ENCODE results near the gene SYN1. TPM values are rescaled to one million over a fixed set of nuclear protein-coding genes. Genes with fewer than 3 reads are reported as not detected.

SYN1 gene
- total and polyA plus RNA-seq, 4 donors = 0.09 to 2.5 (median 0.60) TPM

GRCh38 chrX:47572773-47573340, 46.8 kb downstream of the SYN1 start:
- Histone ChIP-seq H3K9me3 (ENCODE audit: control insufficient read depth in 4 of 4, low read length in 3 of 4) (no peaks in the 10 kb centered on the region), H3K27me3 (ENCODE audit: control insufficient read depth in 4 of 4, insufficient read depth in 4 of 4, low read length in 3 of 4) (no peaks in the 10 kb centered on the region), H3K9ac (ENCODE audit: low read depth in 1 of 2, low read length in 2 of 2) (no peak overlapping the region), H3K4me3 (ENCODE audit: low read depth in 1 of 3, low read length in 3 of 3) (no peak overlapping the region), H3K4me1 (ENCODE audit: control insufficient read depth in 4 of 4, insufficient read depth in 4 of 4, low read length in 3 of 4) (peaks cover 0 to 7% (median 2%) of the 10 kb centered on the region in 4 donors), H3K36me3 (ENCODE audit: control insufficient read depth in 4 of 4, insufficient read depth in 3 of 4, low read depth in 1 of 4, low read length in 3 of 4) (peaks cover 7 to 32% (median 13%) of the 10 kb centered on the region in 4 donors), H3K27ac (ENCODE audit: low read depth in 1 of 2, low read length in 2 of 2) (no peak overlapping the region)
- DNase-seq (ENCODE audit: low spot score) = no peak
- TF ChIP-seq ATF3 (IDR thresholded peaks at IDR 0.05) = no peak
- TF ChIP-seq NR2F2 (IDR thresholded peaks at IDR 0.05) = no peak
- TF ChIP-seq REST (IDR thresholded peaks at IDR 0.05) = no peak
- TF ChIP-seq, protein P1, sequence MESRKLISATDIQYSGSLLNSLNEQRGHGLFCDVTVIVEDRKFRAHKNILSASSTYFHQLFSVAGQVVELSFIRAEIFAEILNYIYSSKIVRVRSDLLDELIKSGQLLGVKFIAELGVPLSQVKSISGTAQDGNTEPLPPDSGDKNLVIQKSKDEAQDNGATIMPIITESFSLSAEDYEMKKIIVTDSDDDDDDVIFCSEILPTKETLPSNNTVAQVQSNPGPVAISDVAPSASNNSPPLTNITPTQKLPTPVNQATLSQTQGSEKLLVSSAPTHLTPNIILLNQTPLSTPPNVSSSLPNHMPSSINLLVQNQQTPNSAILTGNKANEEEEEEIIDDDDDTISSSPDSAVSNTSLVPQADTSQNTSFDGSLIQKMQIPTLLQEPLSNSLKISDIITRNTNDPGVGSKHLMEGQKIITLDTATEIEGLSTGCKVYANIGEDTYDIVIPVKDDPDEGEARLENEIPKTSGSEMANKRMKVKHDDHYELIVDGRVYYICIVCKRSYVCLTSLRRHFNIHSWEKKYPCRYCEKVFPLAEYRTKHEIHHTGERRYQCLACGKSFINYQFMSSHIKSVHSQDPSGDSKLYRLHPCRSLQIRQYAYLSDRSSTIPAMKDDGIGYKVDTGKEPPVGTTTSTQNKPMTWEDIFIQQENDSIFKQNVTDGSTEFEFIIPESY (IDR thresholded peaks at IDR 0.05) = no peak
- TF ChIP-seq RXRA (IDR thresholded peaks at IDR 0.05) = no peak
- WGBS = 68% methylated on average over 9 of the region's 9 CpGs

GRCh38 chrX:47571896-47572295, 47.8 kb downstream of the SYN1 start:
- Histone ChIP-seq H3K9me3 (ENCODE audit: control insufficient read depth in 4 of 4, low read length in 3 of 4) (no peaks in the 10 kb centered on the region), H3K36me3 (ENCODE audit: control insufficient read depth in 4 of 4, insufficient read depth in 3 of 4, low read depth in 1 of 4, low read length in 3 of 4) (peaks cover 9 to 41% (median 15%) of the 10 kb centered on the region in 4 donors), H3K27me3 (ENCODE audit: control insufficient read depth in 4 of 4, insufficient read depth in 4 of 4, low read length in 3 of 4) (no peaks in the 10 kb centered on the region), H3K4me1 (ENCODE audit: control insufficient read depth in 4 of 4, insufficient read depth in 4 of 4, low read length in 3 of 4) (peaks cover 0 to under 1% (median 0%) of the 10 kb centered on the region in 4 donors), H3K4me3 (ENCODE audit: low read depth in 1 of 3, low read length in 3 of 3) (no peak overlapping the region), H3K27ac (ENCODE audit: low read depth in 1 of 2, low read length in 2 of 2) (no peak overlapping the region), H3K9ac (ENCODE audit: low read depth in 1 of 2, low read length in 2 of 2) (no peak overlapping the region)
- WGBS = 95% methylated on average over 13 of the region's 13 CpGs
- no peak for DNase-seq (ENCODE audit: low spot score)
- TF ChIP-seq CTCF (IDR thresholded peaks at IDR 0.05; ENCODE audit: low read depth, low read length, missing input control) = no peak
- TF ChIP-seq ATF3 (IDR thresholded peaks at IDR 0.05) = no peak
- TF ChIP-seq NR2F2 (IDR thresholded peaks at IDR 0.05) = no peak
- TF ChIP-seq RAD21 (IDR thresholded peaks at IDR 0.05) = no peak
- TF ChIP-seq REST (IDR thresholded peaks at IDR 0.05) = no peak
- no peak for TF ChIP-seq FOXA1 (IDR thresholded peaks at IDR 0.05)
- no peak for TF ChIP-seq SP1 (IDR thresholded peaks at IDR 0.05)
- TF ChIP-seq HNF4A (conservative IDR thresholded peaks at IDR 0.05) = no peak
- TF ChIP-seq HNF4G (IDR thresholded peaks at IDR 0.05) = no peak
- no peak for TF ChIP-seq FOXA2 (IDR thresholded peaks at IDR 0.05)
- TF ChIP-seq MAX (IDR thresholded peaks at IDR 0.05) = no peak
- TF ChIP-seq RXRA (IDR thresholded peaks at IDR 0.05) = no peak
- no peak for TF ChIP-seq GABPA (IDR thresholded peaks at IDR 0.05 in 1 of 2, conservative IDR thresholded peaks at IDR 0.05 in 1 of 2)
- no peak for TF ChIP-seq JUND (IDR thresholded peaks at IDR 0.05)
- TF ChIP-seq EGR1 (IDR thresholded peaks at IDR 0.05; ENCODE audit: low read depth in 2 of 2) = no peak
- TF ChIP-seq TAF1 (conservative IDR thresholded peaks at IDR 0.05) = no peak
- no peak for TF ChIP-seq YY1 (IDR thresholded peaks at IDR 0.05)
- TF ChIP-seq, protein P1 (IDR thresholded peaks at IDR 0.05) = no peak
